ENCODE measurements around the gene MAP3K19.
"Not testable (repeated sequence)": the region's sequence is repeated elsewhere in the genome, so short reads cannot be mapped to it uniquely, and the experiment has no call there.

MAP3K19 gene

DNA sequence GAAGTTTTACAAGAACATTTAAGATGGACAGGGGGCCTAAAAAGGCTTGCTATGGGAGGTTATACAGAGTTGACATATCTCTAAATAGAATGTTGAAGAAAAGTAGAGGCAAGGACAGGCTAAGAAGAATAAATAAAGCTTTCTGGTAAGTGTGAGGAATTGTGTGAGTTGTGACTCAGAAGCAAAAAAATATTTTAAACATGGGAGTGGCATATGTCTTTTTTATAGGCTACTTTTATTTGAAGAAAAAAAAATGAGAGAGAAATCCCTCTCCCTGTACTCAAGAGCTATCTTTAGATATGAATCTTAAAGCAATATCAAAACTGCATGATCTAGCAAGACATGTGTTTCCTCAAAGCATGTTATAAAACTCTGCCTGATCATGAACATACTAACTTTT is 45.9 kb upstream of the MAP3K19 start:
- TF ChIP-seq, protein P1, sequence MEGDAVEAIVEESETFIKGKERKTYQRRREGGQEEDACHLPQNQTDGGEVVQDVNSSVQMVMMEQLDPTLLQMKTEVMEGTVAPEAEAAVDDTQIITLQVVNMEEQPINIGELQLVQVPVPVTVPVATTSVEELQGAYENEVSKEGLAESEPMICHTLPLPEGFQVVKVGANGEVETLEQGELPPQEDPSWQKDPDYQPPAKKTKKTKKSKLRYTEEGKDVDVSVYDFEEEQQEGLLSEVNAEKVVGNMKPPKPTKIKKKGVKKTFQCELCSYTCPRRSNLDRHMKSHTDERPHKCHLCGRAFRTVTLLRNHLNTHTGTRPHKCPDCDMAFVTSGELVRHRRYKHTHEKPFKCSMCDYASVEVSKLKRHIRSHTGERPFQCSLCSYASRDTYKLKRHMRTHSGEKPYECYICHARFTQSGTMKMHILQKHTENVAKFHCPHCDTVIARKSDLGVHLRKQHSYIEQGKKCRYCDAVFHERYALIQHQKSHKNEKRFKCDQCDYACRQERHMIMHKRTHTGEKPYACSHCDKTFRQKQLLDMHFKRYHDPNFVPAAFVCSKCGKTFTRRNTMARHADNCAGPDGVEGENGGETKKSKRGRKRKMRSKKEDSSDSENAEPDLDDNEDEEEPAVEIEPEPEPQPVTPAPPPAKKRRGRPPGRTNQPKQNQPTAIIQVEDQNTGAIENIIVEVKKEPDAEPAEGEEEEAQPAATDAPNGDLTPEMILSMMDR (IDR thresholded peaks at IDR 0.05), result no peak
- H3K27ac Mint-ChIP-seq, result peak overlapping the region; percentile 12
- no peak for DNase-seq
- peaks cover 40% of the 10 kb centered on the region for H3K36me3 Mint-ChIP-seq (ENCODE audit: low read depth)
- no peaks in the 10 kb centered on the region for H3K27me3 Mint-ChIP-seq (ENCODE audit: low read depth, poor library complexity)
- peaks cover 13% of the 10 kb centered on the region for H3K9me3 Mint-ChIP-seq
- H3K4me1 Mint-ChIP-seq, result no peaks in the 10 kb centered on the region
- no peak overlapping the region for H3K4me3 Mint-ChIP-seq

DNA sequence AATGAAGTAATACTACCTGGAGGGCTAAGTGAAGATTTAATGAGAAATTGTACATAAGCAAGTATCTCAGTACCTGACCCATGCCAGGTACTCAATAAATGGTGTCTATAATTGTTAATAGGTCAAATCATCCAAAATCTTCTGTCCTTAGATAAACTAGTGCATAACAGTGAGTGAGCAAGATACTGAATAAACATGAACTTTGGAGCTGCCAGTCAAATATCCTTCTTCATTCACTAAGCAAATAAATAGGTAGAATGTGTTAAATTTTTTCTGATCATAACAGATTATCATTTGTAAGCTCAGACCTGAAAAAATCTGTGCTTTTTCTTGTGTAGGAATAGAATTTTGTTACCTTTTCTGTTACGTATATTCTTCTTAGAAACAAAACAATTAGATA is 44.4 kb upstream of the MAP3K19 start:
- H3K27me3 Mint-ChIP-seq (ENCODE audit: low read depth, poor library complexity), result no peaks in the 10 kb centered on the region
- no peak overlapping the region for H3K4me3 Mint-ChIP-seq
- no peak overlapping the region for H3K27ac Mint-ChIP-seq
- no peak for DNase-seq
- peaks cover 49% of the 10 kb centered on the region for H3K36me3 Mint-ChIP-seq (ENCODE audit: low read depth)
- TF ChIP-seq, protein P1 (IDR thresholded peaks at IDR 0.05), result no peak
- no peaks in the 10 kb centered on the region for H3K4me1 Mint-ChIP-seq
- peaks cover 26% of the 10 kb centered on the region for H3K9me3 Mint-ChIP-seq

DNA sequence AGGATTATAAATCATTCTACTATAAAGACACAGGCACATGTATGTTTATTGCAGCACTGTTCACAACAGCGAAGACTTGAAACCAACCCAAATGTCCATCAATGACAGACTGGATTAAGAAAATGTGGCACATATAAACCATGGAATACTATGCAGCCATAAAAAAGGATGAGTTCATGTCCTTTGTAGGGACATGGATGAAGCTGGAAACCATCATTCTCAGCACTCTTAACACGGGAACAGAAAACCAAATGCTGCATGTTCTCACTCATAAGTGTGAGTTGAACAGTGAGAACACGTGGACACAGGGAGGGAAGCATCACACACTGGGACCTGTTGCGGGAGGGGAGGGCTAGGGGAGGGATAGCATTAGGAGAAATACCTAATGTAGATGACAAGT is 42.4 kb upstream of the MAP3K19 start:
- Mint-ChIP-seq H3K36me3 (ENCODE audit: low read depth) (peaks cover 49% of the 10 kb centered on the region), H3K9me3 (peaks cover 26% of the 10 kb centered on the region)
- DNase-seq; H3K27me3 Mint-ChIP-seq (ENCODE audit: low read depth, poor library complexity); H3K4me1 Mint-ChIP-seq; H3K4me3 Mint-ChIP-seq; H3K27ac Mint-ChIP-seq: not testable (repeated sequence)

DNA sequence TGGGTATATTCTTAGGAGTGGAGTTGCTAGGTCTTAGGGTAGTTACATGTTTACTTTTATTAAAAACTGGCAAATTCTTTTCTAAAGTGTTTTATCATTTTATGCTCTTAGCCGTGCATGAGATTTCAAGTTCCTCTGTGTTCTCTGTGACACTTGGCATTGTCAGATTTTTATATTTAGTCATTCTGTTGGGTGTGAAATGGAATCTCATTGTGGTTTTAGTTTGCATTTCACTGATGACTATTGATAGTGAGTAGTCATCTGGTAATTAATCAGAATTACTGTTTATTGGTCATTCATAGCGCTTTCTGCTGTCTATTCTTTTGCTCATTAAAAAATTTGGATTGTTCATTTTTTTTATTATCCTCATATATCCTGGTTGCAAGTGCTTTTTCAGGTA is 39.0 kb upstream of the MAP3K19 start:
- H3K9me3 Mint-ChIP-seq, result peaks cover 48% of the 10 kb centered on the region
- DNase-seq, result no peak
- H3K36me3 Mint-ChIP-seq (ENCODE audit: low read depth), result peaks cover 72% of the 10 kb centered on the region
- TF ChIP-seq, protein P1 (IDR thresholded peaks at IDR 0.05), result no peak
- H3K27ac Mint-ChIP-seq, result no peak overlapping the region
- H3K27me3 Mint-ChIP-seq (ENCODE audit: low read depth, poor library complexity), result no peaks in the 10 kb centered on the region
- no peak overlapping the region for H3K4me3 Mint-ChIP-seq
- H3K4me1 Mint-ChIP-seq, result no peaks in the 10 kb centered on the region

DNA sequence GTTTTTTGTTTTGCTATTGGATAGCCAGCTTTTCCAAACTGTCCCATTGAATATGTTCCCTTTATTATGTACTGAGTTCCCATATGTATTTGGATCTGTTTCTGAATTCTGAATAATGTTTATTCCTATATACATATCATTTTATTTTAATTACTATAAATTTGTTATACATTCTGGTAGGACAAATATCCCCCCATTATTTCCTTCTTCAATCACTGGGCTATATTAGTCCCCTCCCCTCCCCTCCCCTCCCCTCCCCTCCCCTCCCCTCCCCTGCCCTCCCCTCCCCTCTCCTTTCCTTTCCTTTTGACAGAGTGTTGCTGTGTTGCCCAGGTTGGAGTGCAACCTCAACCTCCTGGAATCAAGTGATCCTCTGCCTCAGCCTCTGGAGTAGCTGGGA is 31.2 kb upstream of the MAP3K19 start:
- no peak for DNase-seq
- Mint-ChIP-seq H3K9me3 (peaks cover 75% of the 10 kb centered on the region), H3K4me3 (no peak overlapping the region), H3K27ac (no peak overlapping the region), H3K36me3 (ENCODE audit: low read depth) (peaks cover 93% of the 10 kb centered on the region), H3K4me1 (no peaks in the 10 kb centered on the region), H3K27me3 (ENCODE audit: low read depth, poor library complexity) (no peaks in the 10 kb centered on the region)
- TF ChIP-seq, protein P1 (IDR thresholded peaks at IDR 0.05), result no peak

DNA sequence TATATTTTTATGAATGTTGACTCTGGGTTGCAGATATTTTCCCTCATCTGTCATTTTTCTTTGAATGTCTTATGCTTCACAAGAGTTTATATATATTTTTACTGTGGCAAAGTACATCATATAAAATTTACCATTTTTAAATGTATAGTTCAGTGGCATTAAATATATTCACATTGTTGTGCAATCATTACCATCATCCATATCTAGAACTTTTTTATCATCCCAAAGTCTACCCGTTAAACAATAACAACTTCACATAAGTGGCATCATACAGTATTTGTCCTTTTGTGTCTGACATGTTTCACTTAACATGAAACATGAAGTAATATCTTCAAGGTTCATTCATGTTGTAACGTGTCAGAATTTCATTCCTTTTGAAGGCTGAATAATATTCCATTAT is 29.3 kb upstream of the MAP3K19 start:
- H3K36me3 Mint-ChIP-seq (ENCODE audit: low read depth), result peaks cover 91% of the 10 kb centered on the region

More for the DNA sequence above, 29.3 kb upstream of the MAP3K19 start:
- Mint-ChIP-seq H3K4me1 (no peaks in the 10 kb centered on the region), H3K27me3 (ENCODE audit: low read depth, poor library complexity) (no peaks in the 10 kb centered on the region), H3K27ac (no peak overlapping the region), H3K4me3 (no peak overlapping the region), H3K9me3 (peaks cover 81% of the 10 kb centered on the region)
- DNase-seq, result no peak
- TF ChIP-seq, protein P1 (IDR thresholded peaks at IDR 0.05), result no peak
